Panc1 (cell line): ENCODE measurements around the gene SART1. TPM values are rescaled to one million over a fixed set of nuclear protein-coding genes. Genes with fewer than 3 reads are reported as not detected.

Experiments
- ATAC-seq: fragments of 200-7000 bp; cut with Tn5 transposase; 2 replicates; pipeline ENCODE4 v1.9.1; 2020; ENCODE audit warnings: mild to moderate bottlenecking, moderate library complexity
- BruUV-seq: library from RNA; stranded (reverse); fragments of 400-500 nt; replicated peaks from 2 replicates; lab custom pipeline; 2021; lab: Mats Ljungman, UMichigan
- CTCF ChIA-PET: fragments of 300-600 bp; sonication (Branson Sonifier 250); formaldehyde crosslinking; loops from one replicate; lab custom pipeline; 2022; ENCODE audit warnings: antibody characterized with exemption; lab: Charles Lee
- POLR2A ChIA-PET: fragments of 300-600 bp; sonication (Branson Sonifier 250); formaldehyde crosslinking; loops from one replicate; lab custom pipeline; 2022; ENCODE audit warnings: antibody characterized with exemption; lab: Charles Lee
- DNase-seq: peaks from one replicate; pipeline ENCODE4 v3.0.0-alpha.2; 2010; ENCODE audit warnings: low read depth, low spot score
- H3K27ac ChIP-seq: 2 replicates; pipeline ENCODE4 v1.5.1; 2011; ENCODE audit warnings: mild to moderate bottlenecking, low read length, inconsistent platforms
- H3K27me3 ChIP-seq: fragments of 200-500 bp; sonication (Bioruptor generic); 2 replicates; pipeline ENCODE4 v1.6.0; 2014; ENCODE audit warnings: low read length, inconsistent platforms; ENCODE audit not compliant: control insufficient read depth, insufficient read depth
- H3K36me3 ChIP-seq: fragments of 200-500 bp; sonication (Bioruptor generic); 2 replicates; pipeline ENCODE4 v1.5.1; 2014; ENCODE audit warnings: inconsistent platforms, mild to moderate bottlenecking, low read length, moderate library complexity; ENCODE audit not compliant: control insufficient read depth, insufficient read depth
- H3K4me1 ChIP-seq: 2 replicates; pipeline ENCODE4 v1.5.1; 2011; ENCODE audit warnings: inconsistent platforms, mild to moderate bottlenecking, low read length, moderate library complexity; ENCODE audit not compliant: control insufficient read depth, insufficient read depth
- H3K4me3 ChIP-seq, 2 experiments: 2 replicates each; pipeline ENCODE4 v1.5.1; 2011 to 2012; ENCODE audit warnings: low read depth in 2 of 2, low read length in 2 of 2, mild to moderate bottlenecking in 2 of 2, inconsistent platforms in 1 of 2, moderate library complexity in 1 of 2
- H3K9me3 ChIP-seq: fragments of 200-500 bp; sonication (Bioruptor generic); 2 replicates; pipeline ENCODE4 v1.5.1; 2014; ENCODE audit warnings: low read depth, mild to moderate bottlenecking, inconsistent platforms, low read length, moderate library complexity; ENCODE audit not compliant: control insufficient read depth, insufficient read depth
- POLR2AphosphoS5 ChIP-seq: IDR thresholded peaks from 2 replicates; pipeline ENCODE4 v1.6.1; 2012; ENCODE audit warnings: mild to moderate bottlenecking, low read depth, low read length, moderate library complexity
- SIN3A ChIP-seq: IDR thresholded peaks from 2 replicates; pipeline ENCODE4 v1.6.1; 2012; ENCODE audit warnings: low read depth, mild to moderate bottlenecking, low read length, moderate library complexity, borderline replicate concordance; ENCODE audit not compliant: insufficient read depth
- TCF7L2 ChIP-seq: IDR thresholded peaks from 2 replicates; pipeline ENCODE4 v1.6.1; 2011; ENCODE audit warnings: mild to moderate bottlenecking, low read depth, low read length, inconsistent platforms
- in situ Hi-C: cut with HindIII; loops from 2 replicates; pipeline ENCODE4 v1.10.0; 2016; ENCODE audit warnings: low sequenced_read_pairs, low pct_unique_long_range_greater_than_20kb
- intact Hi-C: fragments of 100-400 bp; cut with micrococcal nuclease; formaldehyde crosslinking; loops from one replicate; pipeline ENCODE4 v1.10.0; 2022; ENCODE audit not compliant: unreplicated experiment
- total RNA-seq: library from RNA; stranded (reverse); gene quantifications from one replicate; pipeline ENCODE4 v1.2.1, GENCODE V29; 2021; ENCODE audit not compliant: unreplicated experiment
- TF ChIP-seq, protein P1 (sequence below), 2 experiments: IDR thresholded peaks; 2 replicates each; pipeline ENCODE4 v1.6.1; 2011 to 2012; ENCODE audit warnings: low read depth in 2 of 2, control low read depth in 1 of 2, low read length in 1 of 2, mild to moderate bottlenecking in 1 of 2, moderate library complexity in 1 of 2; ENCODE audit not compliant: insufficient read depth in 1 of 2
- TF ChIP-seq, protein P2 (sequence below): fragments of 450-650 bp; IDR thresholded peaks from 2 replicates; pipeline ENCODE4 v1.5.1; 2017; ENCODE audit warnings: mild to moderate bottlenecking

SART1 gene
- total RNA-seq, 1 experiment from 2014 or later, result 76.4 TPM

DNA sequence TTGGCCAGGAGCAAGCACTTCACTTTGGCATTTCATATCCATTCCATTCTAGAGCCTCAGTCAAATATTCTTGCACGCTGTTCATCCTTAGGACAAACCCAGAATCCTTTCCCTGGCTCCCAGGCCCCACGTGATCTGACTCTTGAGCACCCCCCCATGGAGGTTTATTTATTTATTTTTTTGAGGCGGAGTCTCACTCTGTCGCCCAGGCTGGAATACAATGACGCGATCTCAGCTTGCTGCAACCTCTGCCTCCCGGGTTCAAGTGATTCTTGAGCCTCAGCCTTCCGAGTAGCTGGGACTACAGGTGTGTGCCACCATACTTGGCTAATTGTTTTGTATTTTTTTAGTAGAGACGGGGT, 29.0 kb upstream of the SART1 start:
- H3K4me3 ChIP-seq, result no peak overlapping the region
- DNase-seq (no peak), ATAC-seq (peak; percentile 47)
- BruUV-seq, result no TSS peak
- no peaks in the 10 kb centered on the region for H3K9me3 ChIP-seq
- H3K27me3 ChIP-seq, result no peaks in the 10 kb centered on the region
- ChIA-PET POLR2A (no interaction called here), CTCF (interaction anchor here (0.6 to 1.5 kb wide), 2 partner anchors 38 to 44 kb away, joined by 5 to 16 read pairs; partner anchors contain the start of gene FIBP)
- no peaks in the 10 kb centered on the region for H3K36me3 ChIP-seq
- no peak overlapping the region for H3K27ac ChIP-seq
- intact Hi-C loops (no loop called here), in situ Hi-C loops (no loop called here)
- no peak for TF ChIP-seq TCF7L2
- H3K4me1 ChIP-seq, result peaks cover 10% of the 10 kb centered on the region

DNA sequence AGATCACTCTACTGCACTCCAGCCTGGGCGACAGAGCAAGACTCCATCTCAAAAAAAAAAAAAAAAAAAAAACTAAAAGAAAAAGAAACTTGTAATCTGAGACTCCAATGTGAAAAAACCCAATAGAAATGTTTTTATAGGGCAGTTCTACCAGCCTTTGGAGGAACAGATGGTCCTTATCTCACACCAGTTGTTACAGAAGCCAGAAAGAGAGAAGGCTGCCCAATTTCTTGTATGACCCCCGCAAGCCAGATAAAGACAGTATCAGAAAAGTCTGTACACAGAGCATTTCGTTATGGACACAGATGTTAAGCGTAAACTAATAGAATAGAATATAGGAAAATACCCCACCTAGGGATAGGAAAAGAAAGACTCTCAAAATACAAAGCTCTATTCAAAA, 27.5 kb upstream of the SART1 start:
- ATAC-seq (no peak), DNase-seq (no peak)
- in situ Hi-C loops, result no loop called here
- intact Hi-C loops, result no loop called here
- Histone ChIP-seq H3K36me3 (no peaks in the 10 kb centered on the region), H3K4me3 (no peak overlapping the region), H3K4me1 (peaks cover 10% of the 10 kb centered on the region), H3K27ac (no peak overlapping the region), H3K9me3 (no peaks in the 10 kb centered on the region), H3K27me3 (no peaks in the 10 kb centered on the region)
- TF ChIP-seq, protein P1, sequence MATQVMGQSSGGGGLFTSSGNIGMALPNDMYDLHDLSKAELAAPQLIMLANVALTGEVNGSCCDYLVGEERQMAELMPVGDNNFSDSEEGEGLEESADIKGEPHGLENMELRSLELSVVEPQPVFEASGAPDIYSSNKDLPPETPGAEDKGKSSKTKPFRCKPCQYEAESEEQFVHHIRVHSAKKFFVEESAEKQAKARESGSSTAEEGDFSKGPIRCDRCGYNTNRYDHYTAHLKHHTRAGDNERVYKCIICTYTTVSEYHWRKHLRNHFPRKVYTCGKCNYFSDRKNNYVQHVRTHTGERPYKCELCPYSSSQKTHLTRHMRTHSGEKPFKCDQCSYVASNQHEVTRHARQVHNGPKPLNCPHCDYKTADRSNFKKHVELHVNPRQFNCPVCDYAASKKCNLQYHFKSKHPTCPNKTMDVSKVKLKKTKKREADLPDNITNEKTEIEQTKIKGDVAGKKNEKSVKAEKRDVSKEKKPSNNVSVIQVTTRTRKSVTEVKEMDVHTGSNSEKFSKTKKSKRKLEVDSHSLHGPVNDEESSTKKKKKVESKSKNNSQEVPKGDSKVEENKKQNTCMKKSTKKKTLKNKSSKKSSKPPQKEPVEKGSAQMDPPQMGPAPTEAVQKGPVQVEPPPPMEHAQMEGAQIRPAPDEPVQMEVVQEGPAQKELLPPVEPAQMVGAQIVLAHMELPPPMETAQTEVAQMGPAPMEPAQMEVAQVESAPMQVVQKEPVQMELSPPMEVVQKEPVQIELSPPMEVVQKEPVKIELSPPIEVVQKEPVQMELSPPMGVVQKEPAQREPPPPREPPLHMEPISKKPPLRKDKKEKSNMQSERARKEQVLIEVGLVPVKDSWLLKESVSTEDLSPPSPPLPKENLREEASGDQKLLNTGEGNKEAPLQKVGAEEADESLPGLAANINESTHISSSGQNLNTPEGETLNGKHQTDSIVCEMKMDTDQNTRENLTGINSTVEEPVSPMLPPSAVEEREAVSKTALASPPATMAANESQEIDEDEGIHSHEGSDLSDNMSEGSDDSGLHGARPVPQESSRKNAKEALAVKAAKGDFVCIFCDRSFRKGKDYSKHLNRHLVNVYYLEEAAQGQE (IDR thresholded peaks at IDR 0.05; ENCODE audit: insufficient read depth in 1 of 2, low read depth in 2 of 2, low read length in 1 of 2), result no peak
- TF ChIP-seq TCF7L2 (no peak), POLR2AphosphoS5 (no peak), SIN3A (no peak)
- TF ChIP-seq, protein P2, sequence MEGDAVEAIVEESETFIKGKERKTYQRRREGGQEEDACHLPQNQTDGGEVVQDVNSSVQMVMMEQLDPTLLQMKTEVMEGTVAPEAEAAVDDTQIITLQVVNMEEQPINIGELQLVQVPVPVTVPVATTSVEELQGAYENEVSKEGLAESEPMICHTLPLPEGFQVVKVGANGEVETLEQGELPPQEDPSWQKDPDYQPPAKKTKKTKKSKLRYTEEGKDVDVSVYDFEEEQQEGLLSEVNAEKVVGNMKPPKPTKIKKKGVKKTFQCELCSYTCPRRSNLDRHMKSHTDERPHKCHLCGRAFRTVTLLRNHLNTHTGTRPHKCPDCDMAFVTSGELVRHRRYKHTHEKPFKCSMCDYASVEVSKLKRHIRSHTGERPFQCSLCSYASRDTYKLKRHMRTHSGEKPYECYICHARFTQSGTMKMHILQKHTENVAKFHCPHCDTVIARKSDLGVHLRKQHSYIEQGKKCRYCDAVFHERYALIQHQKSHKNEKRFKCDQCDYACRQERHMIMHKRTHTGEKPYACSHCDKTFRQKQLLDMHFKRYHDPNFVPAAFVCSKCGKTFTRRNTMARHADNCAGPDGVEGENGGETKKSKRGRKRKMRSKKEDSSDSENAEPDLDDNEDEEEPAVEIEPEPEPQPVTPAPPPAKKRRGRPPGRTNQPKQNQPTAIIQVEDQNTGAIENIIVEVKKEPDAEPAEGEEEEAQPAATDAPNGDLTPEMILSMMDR, result no peak
- BruUV-seq, result no TSS peak
- CTCF ChIA-PET, result no interaction called here
- POLR2A ChIA-PET, result no interaction called here

DNA sequence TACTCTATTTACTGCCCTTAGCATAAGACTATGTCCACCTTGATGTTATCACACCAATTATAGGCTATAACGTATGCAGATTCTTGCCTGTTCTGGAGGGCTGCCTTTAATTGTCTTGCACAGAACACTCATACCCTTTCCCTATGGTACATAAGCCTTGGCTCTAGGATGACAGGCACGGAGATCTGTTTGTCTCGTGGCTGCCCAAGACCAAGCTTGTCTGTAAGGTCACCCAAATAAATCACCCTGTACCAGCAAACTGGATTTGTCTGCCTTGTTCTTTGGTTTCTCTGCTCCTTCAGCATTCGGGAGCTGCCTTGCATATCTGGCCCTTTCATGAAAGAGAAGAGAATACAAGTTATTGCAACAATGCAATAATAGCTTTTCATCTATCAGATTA, 23.8 kb upstream of the SART1 start:
- Histone ChIP-seq H3K9me3 (no peaks in the 10 kb centered on the region), H3K27ac (no peak overlapping the region), H3K27me3 (no peaks in the 10 kb centered on the region), H3K4me1 (no peaks in the 10 kb centered on the region), H3K4me3 (no peak overlapping the region), H3K36me3 (no peaks in the 10 kb centered on the region)
- intact Hi-C loops (no loop called here), in situ Hi-C loops (no loop called here)
- CTCF ChIA-PET, result no interaction called here
- ATAC-seq (no peak), DNase-seq (no peak)
- POLR2A ChIA-PET, result interaction anchor here (0.6 to 0.7 kb wide), 3 partner anchors 36 to 1187 kb away, joined by 4 to 5 read pairs (median 5); no protein-coding TSS in a partner anchor
- no TSS peak for BruUV-seq
- no peak for TF ChIP-seq SIN3A
- no peak for TF ChIP-seq POLR2AphosphoS5
- no peak for TF ChIP-seq TCF7L2
- TF ChIP-seq, protein P1 (IDR thresholded peaks at IDR 0.05; ENCODE audit: insufficient read depth in 1 of 2, low read depth in 2 of 2, low read length in 1 of 2), result no peak
- TF ChIP-seq, protein P2, result no peak
